Prostate gland (tissue), 2 donors: Measurements from ENCODE around the gene FUCA1.

Source experiments
- CTCF ChIP-seq, 4 experiments: fragments of 200-600 bp in 2 of 4; fragments of 450-650 bp in 2 of 4; sonication (generic) in 2 of 4; IDR thresholded peaks; 1 replicate in 3 of 4; 2 replicates in 1 of 4; pipeline ENCODE4 v1.5.1; 2016 to 2019; ENCODE audit warnings: antibody characterized with exemption in 4 of 4, mild to moderate bottlenecking in 2 of 4, moderate library complexity in 2 of 4
- POLR2AphosphoS5 ChIP-seq: sonication (generic); formaldehyde crosslinking; IDR thresholded peaks from one replicate; pipeline ENCODE4 v1.6.1; 2017; ENCODE audit warnings: antibody characterized with exemption

GRCh38 chr1:23848673-23849616, 19.1 kb downstream of the FUCA1 start:
- TF ChIP-seq POLR2AphosphoS5 (no peak), CTCF (IDR thresholded peaks at IDR 0.05) (no peak)
